ENCODE data around the gene GRIP2. TPM values are rescaled to one million over a fixed set of nuclear protein-coding genes. Genes with fewer than 3 reads are reported as not detected.

Gene GRIP2
- polyA plus RNA-seq, 1 donor (not counting 4 experiments of a cell fraction or from before 2014, with no cell fraction given) = 0.01 TPM

DNA sequence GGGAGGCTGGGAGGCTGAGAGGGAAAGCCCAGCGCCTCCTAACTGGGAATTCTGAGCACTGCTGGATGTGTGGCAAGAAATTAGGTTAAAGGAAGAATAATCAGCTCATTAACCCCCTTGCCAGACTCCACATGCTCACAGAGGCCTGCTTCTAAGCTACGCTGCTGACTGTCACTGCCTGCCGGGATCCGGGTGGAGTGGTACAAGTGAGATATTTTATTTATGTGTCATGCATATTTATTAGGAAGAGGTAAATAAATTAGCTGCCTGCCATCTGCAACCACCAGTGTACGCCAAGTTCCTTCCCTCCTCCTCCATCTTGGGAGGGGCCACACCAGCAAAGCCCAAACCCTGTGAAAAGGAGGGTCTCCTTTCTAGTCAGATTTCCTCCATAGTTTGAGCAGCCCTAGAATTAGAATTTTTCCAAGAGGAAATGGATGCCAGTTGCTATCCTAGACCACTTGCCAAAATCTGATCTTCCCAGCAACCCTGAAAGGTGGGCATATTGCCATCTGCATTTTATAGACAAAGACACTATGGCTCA is 43.5 kb upstream of the GRIP2 start:
- Histone ChIP-seq H3K79me2 (ENCODE audit: control insufficient read depth, insufficient read depth, low read length) (no peaks in the 10 kb centered on the region), H3K27me3 (ENCODE audit: control insufficient read depth, extremely low read depth, insufficient read depth, low read length) (peaks cover 38% of the 10 kb centered on the region), H3K27ac (ENCODE audit: control insufficient read depth, insufficient read depth, low read length) (no peak overlapping the region), H3K4me2 (ENCODE audit: control insufficient read depth, extremely low read depth, insufficient read depth, low read depth, low read length) (no peak overlapping the region), H2AFZ (ENCODE audit: control insufficient read depth, low read length) (no peak overlapping the region), H3K4me1 (ENCODE audit: control insufficient read depth, extremely low read depth, insufficient read depth, low read length) (peaks cover 9% of the 10 kb centered on the region), H3K36me3 (ENCODE audit: control insufficient read depth in 2 of 2, extremely low read depth in 1 of 2, insufficient read depth in 2 of 2, low read length in 2 of 2) (no peaks in the 10 kb centered on the region), H3K4me3 (ENCODE audit: control insufficient read depth in 2 of 3, extremely low read depth in 1 of 3, insufficient read depth in 2 of 3, low read depth in 1 of 3, low read length in 3 of 3) (no peak overlapping the region), H3K9ac (ENCODE audit: control insufficient read depth, extremely low read depth, insufficient read depth, low read length) (no peak overlapping the region), H3K9me1 (ENCODE audit: control insufficient read depth, extremely low read depth, insufficient read depth, low read length) (no peaks in the 10 kb centered on the region), H3K9me3 (ENCODE audit: control insufficient read depth, low read depth, low read length) (no peaks in the 10 kb centered on the region), H4K20me1 (ENCODE audit: control insufficient read depth, extremely low read depth, insufficient read depth, low read length) (no peaks in the 10 kb centered on the region)
- no peak for FAIRE-seq
- TF ChIP-seq EZH2 (IDR thresholded peaks at IDR 0.05; ENCODE audit: low read length) = no peak
- TF ChIP-seq, protein P1, sequence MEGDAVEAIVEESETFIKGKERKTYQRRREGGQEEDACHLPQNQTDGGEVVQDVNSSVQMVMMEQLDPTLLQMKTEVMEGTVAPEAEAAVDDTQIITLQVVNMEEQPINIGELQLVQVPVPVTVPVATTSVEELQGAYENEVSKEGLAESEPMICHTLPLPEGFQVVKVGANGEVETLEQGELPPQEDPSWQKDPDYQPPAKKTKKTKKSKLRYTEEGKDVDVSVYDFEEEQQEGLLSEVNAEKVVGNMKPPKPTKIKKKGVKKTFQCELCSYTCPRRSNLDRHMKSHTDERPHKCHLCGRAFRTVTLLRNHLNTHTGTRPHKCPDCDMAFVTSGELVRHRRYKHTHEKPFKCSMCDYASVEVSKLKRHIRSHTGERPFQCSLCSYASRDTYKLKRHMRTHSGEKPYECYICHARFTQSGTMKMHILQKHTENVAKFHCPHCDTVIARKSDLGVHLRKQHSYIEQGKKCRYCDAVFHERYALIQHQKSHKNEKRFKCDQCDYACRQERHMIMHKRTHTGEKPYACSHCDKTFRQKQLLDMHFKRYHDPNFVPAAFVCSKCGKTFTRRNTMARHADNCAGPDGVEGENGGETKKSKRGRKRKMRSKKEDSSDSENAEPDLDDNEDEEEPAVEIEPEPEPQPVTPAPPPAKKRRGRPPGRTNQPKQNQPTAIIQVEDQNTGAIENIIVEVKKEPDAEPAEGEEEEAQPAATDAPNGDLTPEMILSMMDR (optimal IDR thresholded peaks at IDR 0.05 in 1 of 3, IDR thresholded peaks at IDR 0.05 in 1 of 3, conservative IDR thresholded peaks at IDR 0.05 in 1 of 3; ENCODE audit: extremely low read depth in 1 of 3, insufficient read depth in 2 of 3, low read length in 3 of 3) = no peak
- no peak for DNase-seq (ENCODE audit: low read depth, low spot score)
- dilution Hi-C loops (cut with MboI; ENCODE audit: extremely low pct_ligation_motif_present, low sequenced_read_pairs) = no loop called here

DNA sequence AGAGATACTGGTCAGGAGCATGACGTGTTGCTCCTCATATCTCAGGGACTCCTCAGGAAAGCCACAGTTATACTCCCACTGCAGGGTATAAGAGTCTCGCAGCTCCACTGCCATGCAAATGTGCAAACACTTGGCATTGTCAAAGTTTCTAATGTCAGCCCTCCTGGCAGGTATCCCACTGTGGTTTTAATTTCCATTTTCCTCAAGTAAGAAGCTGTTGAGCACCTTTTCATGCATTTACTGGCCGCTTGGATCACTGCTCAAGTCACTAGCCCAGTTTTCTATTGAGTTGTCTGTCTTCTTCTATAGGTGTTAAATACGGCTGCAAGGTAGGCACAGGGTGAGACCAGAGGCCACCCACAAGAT is 41.9 kb upstream of the GRIP2 start:
- Histone ChIP-seq H3K9ac (ENCODE audit: control insufficient read depth, extremely low read depth, insufficient read depth, low read length) (no peak overlapping the region), H3K79me2 (ENCODE audit: control insufficient read depth, insufficient read depth, low read length) (no peaks in the 10 kb centered on the region), H3K36me3 (ENCODE audit: control insufficient read depth in 2 of 2, extremely low read depth in 1 of 2, insufficient read depth in 2 of 2, low read length in 2 of 2) (no peaks in the 10 kb centered on the region), H3K4me2 (ENCODE audit: control insufficient read depth, extremely low read depth, insufficient read depth, low read depth, low read length) (no peak overlapping the region), H3K27ac (ENCODE audit: control insufficient read depth, insufficient read depth, low read length) (no peak overlapping the region), H3K27me3 (ENCODE audit: control insufficient read depth, extremely low read depth, insufficient read depth, low read length) (peaks cover 43% of the 10 kb centered on the region), H3K4me1 (ENCODE audit: control insufficient read depth, extremely low read depth, insufficient read depth, low read length) (no peaks in the 10 kb centered on the region), H3K9me1 (ENCODE audit: control insufficient read depth, extremely low read depth, insufficient read depth, low read length) (no peaks in the 10 kb centered on the region), H2AFZ (ENCODE audit: control insufficient read depth, low read length) (no peak overlapping the region), H3K4me3 (ENCODE audit: control insufficient read depth in 2 of 3, extremely low read depth in 1 of 3, insufficient read depth in 2 of 3, low read depth in 1 of 3, low read length in 3 of 3) (no peak overlapping the region), H4K20me1 (ENCODE audit: control insufficient read depth, extremely low read depth, insufficient read depth, low read length) (no peaks in the 10 kb centered on the region), H3K9me3 (ENCODE audit: control insufficient read depth, low read depth, low read length) (no peaks in the 10 kb centered on the region)
- TF ChIP-seq, protein P1 (optimal IDR thresholded peaks at IDR 0.05 in 1 of 3, IDR thresholded peaks at IDR 0.05 in 1 of 3, conservative IDR thresholded peaks at IDR 0.05 in 1 of 3; ENCODE audit: extremely low read depth in 1 of 3, insufficient read depth in 2 of 3, low read length in 3 of 3) = no peak
- no peak for TF ChIP-seq EZH2 (IDR thresholded peaks at IDR 0.05; ENCODE audit: low read length)
- no peak for DNase-seq (ENCODE audit: low read depth, low spot score)
- no peak for FAIRE-seq
- dilution Hi-C loops (cut with MboI; ENCODE audit: extremely low pct_ligation_motif_present, low sequenced_read_pairs) = no loop called here
